Suprapubic skin (tissue), 4 donors: Measurements from ENCODE around the gene LASP1NB.

ENCODE experiments used
- DNase-seq, 2 donors: peaks; one replicate each; pipeline ENCODE4 v3.0.0-alpha.2; 2019; ENCODE audit warnings: low spot score in 2 of 2
- H3K27ac ChIP-seq: fragments of 200-600 bp; sonication (generic); one replicate; pipeline ENCODE4 v1.5.1; 2019
- H3K27me3 ChIP-seq: fragments of 200-600 bp; sonication (generic); one replicate; pipeline ENCODE4 v1.5.1; 2019
- H3K36me3 ChIP-seq: fragments of 200-600 bp; sonication (generic); one replicate; pipeline ENCODE4 v1.5.1; 2019
- H3K4me1 ChIP-seq: fragments of 200-600 bp; sonication (generic); one replicate; pipeline ENCODE4 v1.5.1; 2019
- H3K4me3 ChIP-seq: fragments of 200-600 bp; sonication (generic); one replicate; pipeline ENCODE4 v1.5.1; 2019; ENCODE audit warnings: mild to moderate bottlenecking
- H3K9me3 ChIP-seq: fragments of 200-600 bp; sonication (generic); one replicate; pipeline ENCODE4 v1.5.1; 2019
- EP300 ChIP-seq: sonication (generic); formaldehyde crosslinking; IDR thresholded peaks from one replicate; pipeline ENCODE4 v1.6.1; 2017; ENCODE audit warnings: antibody characterized with exemption
- POLR2A ChIP-seq, 2 donors: fragments of 450-650 bp; IDR thresholded peaks; one replicate each; pipeline ENCODE4 v1.6.1; 2017; ENCODE audit warnings: antibody characterized with exemption in 2 of 2, mild to moderate bottlenecking in 2 of 2, moderate library complexity in 2 of 2
- POLR2AphosphoS5 ChIP-seq, 3 donors: sonication (generic); formaldehyde crosslinking; IDR thresholded peaks; one replicate each; pipeline ENCODE4 v1.6.1; 2017; ENCODE audit warnings: antibody characterized with exemption in 3 of 3
- WGBS: methylation state at CpG from one replicate; pipeline ENCODE4 v1.1.5; 2018; 5-methylcytosine and 5-hydroxymethylcytosine counted together
- TF ChIP-seq, protein P1 (sequence below), 2 donors: fragments of 200-600 bp in 1 of 2; fragments of 450-650 bp in 1 of 2; sonication (generic) in 1 of 2; IDR thresholded peaks; one replicate each; pipeline ENCODE4 v1.5.1; 2016 to 2019; ENCODE audit warnings: antibody characterized with exemption in 2 of 2, mild to moderate bottlenecking in 1 of 2, moderate library complexity in 1 of 2

The LASP1NB gene

DNA sequence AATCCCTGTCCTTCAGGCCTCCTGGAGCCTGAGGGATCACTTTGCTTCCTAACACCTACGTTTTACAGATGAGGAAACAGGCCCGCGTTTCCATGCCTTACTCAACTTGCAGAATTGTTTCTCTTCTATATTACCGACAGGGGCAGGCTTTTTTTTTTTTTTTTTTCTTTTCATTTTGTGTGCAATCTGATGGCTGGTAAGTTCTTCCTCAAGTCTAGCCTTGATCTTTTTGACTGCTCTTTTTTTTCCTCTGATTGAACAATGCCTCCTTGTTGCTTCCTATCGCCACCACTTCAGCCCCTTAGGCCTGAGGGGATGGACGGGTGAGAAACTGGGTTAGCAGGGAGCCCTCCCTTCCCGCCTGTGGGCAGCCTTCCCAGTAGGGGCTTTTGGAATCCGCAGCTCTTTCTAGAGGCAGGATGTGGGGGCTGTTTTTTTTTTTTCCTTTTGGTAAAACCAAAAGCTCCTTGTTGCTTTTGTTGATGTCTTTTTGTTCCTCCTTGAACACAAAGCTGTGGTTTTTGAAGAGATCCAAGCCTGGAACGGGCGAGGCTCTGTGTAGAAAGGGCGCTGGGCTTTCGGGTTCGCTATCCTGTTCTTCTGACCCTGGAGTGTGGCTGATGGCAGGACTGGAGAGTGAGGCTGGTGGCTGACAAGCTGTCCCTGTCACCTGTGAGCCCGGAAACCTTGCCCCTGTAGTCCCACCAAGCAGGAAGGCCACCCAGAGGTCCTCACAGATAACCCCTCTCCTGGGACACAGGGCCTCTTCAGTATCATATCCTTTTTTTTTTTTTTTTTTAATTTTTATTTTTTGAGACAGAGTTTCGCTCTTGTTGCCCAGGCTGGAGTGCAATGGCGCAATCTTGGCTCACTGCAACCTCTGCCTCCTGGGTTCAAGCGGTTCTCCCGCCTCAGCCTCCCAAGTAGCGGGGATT is 41.6 kb upstream of the LASP1NB start:
- no peaks in the 10 kb centered on the region for H3K27me3 ChIP-seq
- H3K27ac ChIP-seq = peak overlapping the region; percentile 76
- TF ChIP-seq EP300 (no peak), POLR2A (IDR thresholded peaks at IDR 0.05) (no peak), POLR2AphosphoS5 (IDR thresholded peaks at IDR 0.05) (no peak)
- TF ChIP-seq, protein P1, sequence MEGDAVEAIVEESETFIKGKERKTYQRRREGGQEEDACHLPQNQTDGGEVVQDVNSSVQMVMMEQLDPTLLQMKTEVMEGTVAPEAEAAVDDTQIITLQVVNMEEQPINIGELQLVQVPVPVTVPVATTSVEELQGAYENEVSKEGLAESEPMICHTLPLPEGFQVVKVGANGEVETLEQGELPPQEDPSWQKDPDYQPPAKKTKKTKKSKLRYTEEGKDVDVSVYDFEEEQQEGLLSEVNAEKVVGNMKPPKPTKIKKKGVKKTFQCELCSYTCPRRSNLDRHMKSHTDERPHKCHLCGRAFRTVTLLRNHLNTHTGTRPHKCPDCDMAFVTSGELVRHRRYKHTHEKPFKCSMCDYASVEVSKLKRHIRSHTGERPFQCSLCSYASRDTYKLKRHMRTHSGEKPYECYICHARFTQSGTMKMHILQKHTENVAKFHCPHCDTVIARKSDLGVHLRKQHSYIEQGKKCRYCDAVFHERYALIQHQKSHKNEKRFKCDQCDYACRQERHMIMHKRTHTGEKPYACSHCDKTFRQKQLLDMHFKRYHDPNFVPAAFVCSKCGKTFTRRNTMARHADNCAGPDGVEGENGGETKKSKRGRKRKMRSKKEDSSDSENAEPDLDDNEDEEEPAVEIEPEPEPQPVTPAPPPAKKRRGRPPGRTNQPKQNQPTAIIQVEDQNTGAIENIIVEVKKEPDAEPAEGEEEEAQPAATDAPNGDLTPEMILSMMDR (IDR thresholded peaks at IDR 0.05) = no peak
- DNase-seq = no peak
- peaks cover 90% of the 10 kb centered on the region for H3K4me1 ChIP-seq
- H3K36me3 ChIP-seq = peaks cover 20% of the 10 kb centered on the region
- no peaks in the 10 kb centered on the region for H3K9me3 ChIP-seq
- 52% methylated on average over 19 of the region's 19 CpGs for WGBS
- no peak overlapping the region for H3K4me3 ChIP-seq

DNA sequence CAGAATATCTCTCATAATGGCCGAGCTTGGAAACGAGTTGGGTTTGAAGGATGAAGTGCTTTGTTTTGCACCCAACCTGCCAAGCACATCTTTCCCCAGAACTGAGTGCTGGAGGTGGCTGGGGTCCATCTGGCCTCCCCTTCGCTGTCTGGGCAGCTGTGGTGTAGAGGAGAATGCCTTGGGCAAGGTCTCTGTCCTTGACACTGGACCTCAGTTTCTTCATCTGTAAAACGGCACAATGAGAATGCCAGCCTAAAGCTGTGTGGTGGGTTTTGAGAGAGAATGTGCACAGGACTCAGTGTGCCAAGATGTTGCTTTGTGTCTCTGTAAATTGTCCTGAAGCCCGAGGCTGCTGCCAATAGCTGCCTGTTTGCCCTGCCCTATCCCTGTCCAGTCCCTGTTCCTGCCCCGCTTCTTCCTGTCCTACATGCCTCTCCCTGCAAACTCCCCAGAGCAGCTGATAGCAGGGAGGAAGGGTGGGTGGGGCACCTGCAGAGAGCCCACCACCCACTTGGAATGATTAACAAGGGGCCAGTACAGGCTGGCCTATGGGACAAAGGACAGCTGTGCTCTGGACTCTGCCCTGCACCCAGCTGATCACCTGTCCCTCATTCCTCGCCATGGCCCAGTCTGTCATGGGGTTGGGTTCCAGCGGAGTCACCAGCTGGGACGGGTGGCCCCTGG is 40.2 kb upstream of the LASP1NB start:
- Histone ChIP-seq H3K36me3 (peaks cover 26% of the 10 kb centered on the region), H3K9me3 (no peaks in the 10 kb centered on the region), H3K4me3 (no peak overlapping the region), H3K4me1 (peaks cover 76% of the 10 kb centered on the region), H3K27me3 (no peaks in the 10 kb centered on the region), H3K27ac (no peak overlapping the region)
- no peak for DNase-seq
- no peak for TF ChIP-seq POLR2AphosphoS5 (IDR thresholded peaks at IDR 0.05)
- TF ChIP-seq EP300 = no peak
- TF ChIP-seq POLR2A (IDR thresholded peaks at IDR 0.05) = no peak
- TF ChIP-seq, protein P1 (IDR thresholded peaks at IDR 0.05) = no peak
- 74% methylated on average over 5 of the region's 9 CpGs for WGBS

DNA sequence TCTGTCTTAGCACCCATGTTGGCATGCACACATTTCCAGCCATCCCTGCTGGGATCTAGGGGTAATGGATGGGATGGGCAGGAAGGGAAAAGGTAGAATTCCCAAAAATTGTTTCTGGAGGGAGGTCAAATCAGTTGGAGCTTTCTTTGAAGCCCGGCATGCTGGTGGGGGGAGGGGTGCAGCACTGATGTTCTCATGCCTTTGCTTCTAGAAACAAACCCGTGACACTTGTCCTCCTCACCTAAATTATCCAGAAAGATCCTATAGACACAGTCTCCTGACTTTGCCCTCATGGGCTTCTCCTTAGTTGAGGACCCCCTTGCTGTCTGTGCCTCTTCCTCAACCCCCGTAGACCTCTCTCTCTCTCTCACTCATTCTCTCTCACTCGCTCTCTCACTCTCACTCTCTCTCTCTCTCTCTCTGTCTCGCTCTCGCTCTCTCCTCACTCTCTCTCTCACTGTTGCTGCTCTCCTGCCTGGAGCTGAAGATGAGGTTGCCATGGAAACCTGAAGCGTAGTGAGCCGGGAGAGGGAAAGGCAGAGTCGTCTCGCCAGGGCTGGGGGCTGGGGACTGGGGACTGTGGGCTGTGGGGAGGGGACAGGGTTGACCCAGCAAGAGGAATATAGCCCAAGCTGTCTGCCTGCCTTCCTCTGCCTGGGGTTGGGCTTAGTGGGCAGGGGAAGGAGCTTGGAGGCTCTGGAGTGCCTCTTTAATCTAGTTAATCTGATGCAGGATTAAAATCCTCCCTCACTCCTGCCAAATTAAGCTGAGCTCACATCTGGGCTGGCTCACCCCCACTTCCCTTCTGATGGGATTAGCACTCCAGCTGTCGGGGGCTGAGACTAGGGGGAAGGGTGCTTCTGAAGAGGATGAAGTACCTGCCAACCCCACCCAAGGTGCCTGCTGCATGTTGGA is 39.4 kb upstream of the LASP1NB start:
- no peaks in the 10 kb centered on the region for H3K27me3 ChIP-seq
- H3K36me3 ChIP-seq = peaks cover 34% of the 10 kb centered on the region
- no peak for DNase-seq
- H3K27ac ChIP-seq = peak overlapping the region; percentile 3
- TF ChIP-seq, protein P1 (IDR thresholded peaks at IDR 0.05) = no peak
- TF ChIP-seq EP300 (no peak), POLR2A (IDR thresholded peaks at IDR 0.05) (no peak), POLR2AphosphoS5 (IDR thresholded peaks at IDR 0.05) (no peak)
- no peaks in the 10 kb centered on the region for H3K9me3 ChIP-seq
- H3K4me3 ChIP-seq = no peak overlapping the region
- H3K4me1 ChIP-seq = peaks cover 68% of the 10 kb centered on the region
- 60% methylated on average over 11 of the region's 11 CpGs for WGBS

- Histone ChIP-seq H3K27me3 (no peaks in the 10 kb centered on the region), H3K36me3 (peaks cover 40% of the 10 kb centered on the region), H3K27ac (no peak overlapping the region), H3K4me3 (no peak overlapping the region), H3K9me3 (no peaks in the 10 kb centered on the region), H3K4me1 (peaks cover 62% of the 10 kb centered on the region)
- DNase-seq = no peak
- no peak for TF ChIP-seq POLR2A (IDR thresholded peaks at IDR 0.05)
- no peak for TF ChIP-seq EP300
- TF ChIP-seq, protein P1 (IDR thresholded peaks at IDR 0.05) = no peak
- no peak for TF ChIP-seq POLR2AphosphoS5 (IDR thresholded peaks at IDR 0.05)
- 72% methylated on average over 8 of the region's 8 CpGs for WGBS
Observed at GRCh38 chr17:38886643-38887010, 38.8 kb upstream of the LASP1NB start.
